ENCODE measurements around the gene RPGR.

Gene RPGR

DNA sequence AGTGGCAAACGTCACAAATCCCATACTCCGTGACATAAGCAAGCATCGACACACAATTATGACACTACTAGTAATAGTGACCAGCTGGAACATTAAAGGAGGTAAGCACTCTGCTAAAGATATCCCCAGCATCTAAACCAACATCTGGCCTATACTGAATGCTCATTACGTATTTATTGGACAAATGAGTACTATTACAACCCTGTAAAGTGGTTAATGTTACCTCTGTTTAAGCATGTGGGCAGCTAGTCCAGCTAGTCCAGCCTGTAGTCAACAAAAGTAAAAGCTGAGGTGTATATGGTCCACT is 419 bp upstream of the RPGR start:
- DNase-seq (ENCODE audit: low read depth, low spot score): no peak

DNA sequence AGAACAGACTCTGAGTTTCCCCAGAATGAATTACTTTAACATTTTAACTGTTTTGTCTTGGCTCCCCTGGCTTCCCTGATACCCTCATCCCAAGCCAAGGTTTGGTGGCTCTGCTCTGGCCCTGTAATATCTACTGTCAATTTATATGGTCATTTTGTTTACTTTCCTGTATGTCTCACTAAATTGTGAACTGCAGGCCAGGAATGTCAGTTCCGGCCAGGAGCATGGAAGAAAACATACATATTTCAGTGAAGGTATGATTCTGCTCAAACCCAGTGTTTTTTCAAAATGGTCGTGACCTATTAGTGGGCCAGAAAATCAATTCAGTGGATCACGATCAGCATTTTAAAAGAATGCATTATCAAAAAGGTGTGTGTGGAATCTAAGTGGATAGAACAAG is 1.2 kb downstream of the RPGR start:
- DNase-seq (ENCODE audit: low read depth, low spot score): peak; percentile 6

DNA sequence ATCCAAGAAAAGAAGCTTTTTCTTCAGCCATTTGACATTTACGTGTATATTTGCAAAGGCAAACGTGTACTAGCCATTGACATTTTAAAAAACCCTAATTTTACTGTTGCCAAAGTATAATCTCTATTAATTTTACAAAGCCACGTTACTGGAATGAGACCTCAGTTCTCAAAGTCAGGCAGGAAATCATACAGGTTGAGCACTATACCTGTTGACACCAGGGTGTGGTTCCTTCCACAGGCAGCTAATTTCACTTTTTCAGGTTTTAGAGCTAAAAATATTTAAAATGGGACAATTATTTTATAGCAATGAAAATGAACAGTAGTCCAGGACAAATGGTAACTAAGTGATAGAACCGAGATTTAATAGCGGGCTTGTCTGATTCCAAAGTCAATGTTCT is 6.5 kb downstream of the RPGR start:
- no peak for DNase-seq (ENCODE audit: low read depth, low spot score)

GRCh38 chrX:38318606-38319005 is 8.7 kb downstream of the RPGR start:
- no peak for DNase-seq (ENCODE audit: low read depth, low spot score)

GRCh38 chrX:38318196-38318595 is 9.1 kb downstream of the RPGR start:
- no peak for DNase-seq (ENCODE audit: low read depth, low spot score)

GRCh38 chrX:38315186-38315585 is 12.1 kb downstream of the RPGR start:
- DNase-seq (ENCODE audit: low read depth, low spot score): no peak

DNA sequence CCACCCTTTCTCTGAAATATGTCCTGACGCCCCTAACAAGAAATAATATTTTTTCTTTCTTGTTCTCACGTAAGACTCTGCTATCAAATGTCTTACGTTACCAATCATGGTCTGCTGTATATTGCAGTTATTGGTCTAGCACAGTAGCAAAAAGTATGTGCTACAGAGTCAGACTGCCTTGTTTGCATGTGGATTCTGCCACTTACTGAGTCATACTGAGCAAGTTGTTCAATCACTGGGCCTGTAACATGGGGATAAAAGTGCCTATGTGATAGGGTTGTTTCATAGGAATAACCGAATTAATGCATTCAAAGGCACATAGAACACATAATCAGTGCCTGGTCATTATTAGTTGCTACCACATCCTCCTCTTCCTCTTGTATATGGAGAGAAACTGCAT is 14.1 kb downstream of the RPGR start:
- no peak for DNase-seq (ENCODE audit: low read depth, low spot score)

DNA sequence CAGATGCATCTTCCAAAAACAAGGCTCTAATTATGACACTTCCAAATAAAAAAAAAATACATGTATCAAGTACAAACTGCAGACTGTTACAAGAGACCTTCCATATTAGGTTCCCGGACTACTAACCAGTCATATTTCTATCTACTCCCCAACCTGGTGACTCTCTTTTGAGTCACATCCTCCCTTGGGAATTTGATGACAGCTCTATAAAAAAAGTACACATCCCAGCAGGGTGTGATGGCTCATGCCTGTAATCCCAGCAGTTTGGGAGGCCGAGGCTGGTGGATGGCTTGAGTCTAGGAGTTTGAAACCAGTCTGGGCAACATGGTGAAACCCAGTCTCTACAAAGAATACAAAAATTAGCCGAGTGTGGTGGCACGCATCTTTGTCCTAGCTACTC is 14.9 kb downstream of the RPGR start:
- DNase-seq (ENCODE audit: low read depth, low spot score): peak; percentile 10

DNA sequence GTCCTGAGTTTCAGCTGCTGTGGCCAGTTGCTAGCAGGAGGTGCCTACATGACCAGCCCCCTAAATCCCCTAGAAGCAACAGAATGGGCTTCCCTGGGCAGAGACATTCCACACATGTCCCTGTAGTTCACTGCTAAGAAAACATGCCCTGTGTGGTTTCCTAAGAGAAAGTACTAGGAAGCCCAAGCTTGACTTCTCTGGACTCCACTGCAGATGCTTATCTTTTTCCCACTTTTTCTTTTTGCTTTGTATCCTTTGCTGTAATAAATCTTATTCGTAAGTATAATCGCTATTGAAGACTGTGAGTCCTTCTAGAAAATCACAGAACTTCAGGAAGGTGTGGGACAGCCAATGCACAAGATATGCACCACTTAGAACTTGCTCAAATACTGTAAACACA is 15.6 kb downstream of the RPGR start:
- DNase-seq (ENCODE audit: low read depth, low spot score): no peak

DNA sequence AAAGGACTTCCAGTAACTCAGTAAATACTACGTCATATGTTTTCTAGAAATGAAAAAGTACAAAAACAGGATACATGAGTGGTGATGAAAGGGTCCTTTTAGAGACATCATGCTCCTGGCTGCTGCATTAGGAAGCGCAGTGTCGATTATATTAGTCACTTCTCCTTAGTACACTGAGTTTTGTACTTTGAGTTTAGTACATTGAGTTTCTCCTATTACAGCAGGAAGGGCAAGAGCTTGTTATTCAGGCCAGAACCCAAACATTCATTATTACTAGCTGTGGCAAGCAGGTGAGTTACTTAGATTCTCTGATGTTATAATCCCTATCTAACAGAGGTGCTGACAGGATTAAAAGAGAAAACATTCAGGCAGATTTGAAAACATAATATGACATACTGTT is 21.3 kb downstream of the RPGR start:
- DNase-seq (ENCODE audit: low read depth, low spot score): no peak

GRCh38 chrX:38304010-38304409 is 23.3 kb downstream of the RPGR start:
- DNase-seq (ENCODE audit: low read depth, low spot score): peak; percentile 33

DNA sequence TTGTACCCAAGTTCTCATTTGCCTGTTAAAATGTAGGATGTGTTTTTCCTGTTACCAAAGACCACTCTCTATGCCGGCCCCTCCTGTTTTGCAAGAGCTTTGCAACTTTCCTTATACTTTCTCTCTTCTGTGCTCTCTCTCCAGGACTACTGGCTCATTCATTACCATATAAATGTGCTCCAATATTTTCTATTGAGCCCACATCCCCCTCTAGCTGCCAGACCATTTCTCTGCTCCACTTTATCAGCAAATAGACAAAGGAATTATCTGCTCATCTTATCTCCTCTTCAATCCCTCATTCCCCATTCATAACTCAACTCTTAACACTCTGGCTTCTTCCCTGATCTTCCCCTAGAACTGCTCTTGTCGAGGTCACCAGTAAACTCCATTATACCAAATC is 33.6 kb downstream of the RPGR start:
- no peak for DNase-seq (ENCODE audit: low read depth, low spot score)

DNA sequence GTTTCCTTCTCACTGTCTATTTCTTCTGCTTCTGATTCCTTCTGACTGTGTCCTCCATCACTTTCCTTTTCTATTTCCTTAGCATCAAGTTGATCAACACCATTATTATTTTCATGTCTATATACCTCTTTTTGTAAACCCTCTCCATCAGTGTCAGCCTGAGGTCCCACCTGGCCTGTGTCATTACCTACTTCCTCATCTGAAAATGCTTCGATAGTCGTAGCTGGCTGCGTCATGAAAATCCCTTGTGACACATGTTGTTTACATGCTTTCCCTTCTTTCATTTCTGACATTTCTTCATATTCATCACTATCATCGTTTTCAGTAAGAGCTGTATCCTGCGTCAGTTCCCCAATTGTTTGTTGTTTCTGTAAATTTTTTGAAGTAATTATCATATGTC is 39.6 kb downstream of the RPGR start:
- DNase-seq (ENCODE audit: low read depth, low spot score): no peak

GRCh38 chrX:38285649-38286048 is 41.7 kb downstream of the RPGR start:
- no peak for DNase-seq (ENCODE audit: low read depth, low spot score)

- peak; percentile 36 for DNase-seq (ENCODE audit: low read depth, low spot score)
Observed at GRCh38 chrX:38282049-38282448, 45.3 kb downstream of the RPGR start.

GRCh38 chrX:38279188-38279587 is 48.1 kb downstream of the RPGR start:
- DNase-seq (ENCODE audit: low read depth, low spot score): no peak

DNA sequence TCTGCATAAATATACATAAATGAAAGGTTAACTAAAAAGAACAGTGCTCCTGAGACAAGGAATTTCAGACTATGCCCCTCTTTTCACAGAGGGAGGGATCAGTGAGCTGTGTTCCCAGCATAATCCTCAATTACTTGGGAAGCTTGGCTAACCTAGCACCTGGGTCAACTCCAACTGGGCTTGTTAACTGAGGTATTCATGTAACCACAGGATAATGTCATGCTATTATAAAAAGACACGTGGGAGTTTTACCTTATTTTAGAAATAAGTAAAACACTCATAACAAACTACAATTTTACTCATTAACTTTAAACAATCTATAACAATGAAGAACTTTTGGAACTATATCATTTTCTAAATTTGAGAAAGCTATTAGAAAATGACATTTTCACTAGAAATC is 48.6 kb downstream of the RPGR start:
- DNase-seq (ENCODE audit: low read depth, low spot score): peak; percentile 53

- no peak for DNase-seq (ENCODE audit: low read depth, low spot score)
Observed at GRCh38 chrX:38277802-38278201, 49.5 kb downstream of the RPGR start.

GRCh38 chrX:38277136-38277535 is 50.2 kb downstream of the RPGR start:
- DNase-seq (ENCODE audit: low read depth, low spot score): no peak

DNA sequence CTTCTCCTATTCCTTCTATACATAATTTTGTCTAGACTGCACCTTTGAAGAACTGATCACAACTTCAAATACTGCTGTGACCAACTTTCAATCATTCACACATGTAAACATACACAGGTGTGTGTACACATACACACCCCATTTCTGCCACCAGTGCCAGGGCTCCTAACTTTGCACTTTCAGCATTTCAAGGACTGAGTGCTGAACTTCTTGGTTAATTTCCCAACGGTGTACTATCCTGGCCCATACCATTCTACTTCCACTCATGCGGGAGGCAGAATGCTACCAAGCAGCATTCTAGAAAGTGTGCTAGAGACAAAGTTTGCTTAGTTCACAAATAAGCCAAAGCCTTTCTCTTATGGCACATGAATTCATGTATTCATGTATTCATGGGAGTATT is 51.2 kb downstream of the RPGR start:
- DNase-seq (ENCODE audit: low read depth, low spot score): no peak

- DNase-seq (ENCODE audit: low read depth, low spot score): peak; percentile 63
Observed at GRCh38 chrX:38275615-38276014, 51.7 kb downstream of the RPGR start.

- DNase-seq (ENCODE audit: low read depth, low spot score): no peak
Observed at GRCh38 chrX:38273453-38273852, 53.9 kb downstream of the RPGR start.

DNA sequence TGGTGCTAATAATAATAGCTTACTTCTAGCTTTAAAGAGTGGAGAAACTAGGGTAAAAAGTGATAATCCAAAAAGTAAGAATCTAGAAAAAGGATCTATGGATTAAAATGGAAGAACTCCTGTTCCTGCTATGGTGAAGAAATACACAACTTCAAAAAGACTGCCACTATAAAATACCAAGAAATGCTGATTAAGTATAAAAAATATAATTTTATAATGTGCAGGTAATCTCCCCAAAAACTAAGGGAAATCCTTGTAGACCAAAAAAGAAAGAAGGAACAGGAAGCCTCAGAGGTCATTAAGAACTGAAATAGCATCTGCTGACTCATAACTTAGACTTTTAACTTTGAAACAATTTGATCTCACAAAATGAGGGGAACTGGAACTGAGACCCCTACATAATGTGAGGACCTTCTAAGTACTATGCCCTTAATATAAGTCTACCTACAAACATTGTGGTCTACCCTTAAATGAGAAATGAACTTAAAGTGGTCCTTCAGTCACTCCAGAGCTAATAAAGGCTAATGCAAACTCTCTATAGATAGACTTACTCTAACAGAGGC is 56.1 kb downstream of the RPGR start:
- DNase-seq (ENCODE audit: low read depth, low spot score): no peak

- no peak for DNase-seq (ENCODE audit: low read depth, low spot score)
Observed at GRCh38 chrX:38268011-38268410, 59.3 kb downstream of the RPGR start.
